A549 (cell line): ENCODE measurements around the gene ZNF502.

Experiments used
- CTCF ChIP-seq: fragments of >200 bp; sonication (Bioruptor Twin); formaldehyde crosslinking; IDR thresholded peaks from 3 replicates; pipeline ENCODE4 v1.5.1; 2016
- NPAS2 ChIP-seq: fragments of 250-450 bp; sonication (Bioruptor Pico); IDR thresholded peaks from 2 replicates; pipeline ENCODE4 v1.8.0; 2022; ENCODE audit warnings: mild to moderate bottlenecking, moderate library complexity, borderline replicate concordance
- POLR2A ChIP-seq: IDR thresholded peaks from 2 replicates; pipeline ENCODE4 v1.6.1; 2012; ENCODE audit warnings: mild to moderate bottlenecking, low read length
- TF ChIP-seq, protein P1 (sequence below): IDR thresholded peaks from 2 replicates; pipeline ENCODE4 v1.6.1; 2012

- TF ChIP-seq NPAS2 (CRISPR knock-in tag) = no peak
- no peak for TF ChIP-seq POLR2A
- TF ChIP-seq, protein P1, sequence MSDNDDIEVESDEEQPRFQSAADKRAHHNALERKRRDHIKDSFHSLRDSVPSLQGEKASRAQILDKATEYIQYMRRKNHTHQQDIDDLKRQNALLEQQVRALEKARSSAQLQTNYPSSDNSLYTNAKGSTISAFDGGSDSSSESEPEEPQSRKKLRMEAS = no peak
- no peak for TF ChIP-seq CTCF
Observed at GRCh38 chr3:44761101-44761423, 48.6 kb downstream of the ZNF502 start.
